Measurements from ENCODE around the gene PCIF1.
"Not testable (repeated sequence)": the region's sequence is repeated elsewhere in the genome, so short reads cannot be mapped to it uniquely, and the experiment has no call there.

Gene PCIF1

GRCh38 chr20:45924391-45925261, 9.9 kb upstream of the PCIF1 start:
- DNase-seq: no peak

GRCh38 chr20:45925821-45926506, 8.5 kb upstream of the PCIF1 start:
- DNase-seq: no peak

GRCh38 chr20:45926731-45927070, 7.8 kb upstream of the PCIF1 start:
- no peak for DNase-seq

GRCh38 chr20:45927071-45927878, 7.2 kb upstream of the PCIF1 start:
- DNase-seq: no peak

- DNase-seq: not testable (repeated sequence)
These were observed 2.8 kb upstream of the PCIF1 start for GRCh38 chr20:45931680-45932079.

GRCh38 chr20:45933266-45934045, 1.0 kb upstream of the PCIF1 start:
- peak; percentile 81 for DNase-seq

GRCh38 chr20:45934046-45934585, 367 bp upstream of the PCIF1 start:
- DNase-seq: no peak

- no peak for DNase-seq
These were observed 1.0 kb downstream of the PCIF1 start for GRCh38 chr20:45935416-45936046.

GRCh38 chr20:45937765-45938164, 3.3 kb downstream of the PCIF1 start:
- DNase-seq: no peak

- DNase-seq: no peak
These were observed 4.4 kb downstream of the PCIF1 start for GRCh38 chr20:45938727-45939438.

GRCh38 chr20:45940053-45940452, 5.6 kb downstream of the PCIF1 start:
- no peak for DNase-seq

- no peak for DNase-seq
These were observed 6.0 kb downstream of the PCIF1 start for GRCh38 chr20:45940469-45940868.

- no peak for DNase-seq
These were observed 9.1 kb downstream of the PCIF1 start for GRCh38 chr20:45943613-45944012.

GRCh38 chr20:45944151-45944964, 9.9 kb downstream of the PCIF1 start:
- no peak for DNase-seq

GRCh38 chr20:45944965-45945677, 10.6 kb downstream of the PCIF1 start:
- no peak for DNase-seq

- no peak for DNase-seq
These were observed 11.2 kb downstream of the PCIF1 start for GRCh38 chr20:45945678-45946148.

- DNase-seq: peak; percentile 70
These were observed 11.9 kb downstream of the PCIF1 start for GRCh38 chr20:45946149-45946970.

- no peak for DNase-seq
These were observed 12.8 kb downstream of the PCIF1 start for GRCh38 chr20:45947110-45947866.
